Glutamatergic neuron (in vitro differentiated cells): ENCODE data around the gene ATP1B2. TPM values are rescaled to one million over a fixed set of nuclear protein-coding genes. Genes with fewer than 3 reads are reported as not detected.

Source experiments
- DNase-seq: peaks from one replicate; pipeline ENCODE4 v3.0.0; 2022
- H3K27ac Mint-ChIP-seq: one replicate; pipeline ENCODE4 v1.8.0; 2020; ENCODE audit warnings: mild to moderate bottlenecking, mixed read lengths, inconsistent platforms; ENCODE audit not compliant: unreplicated experiment
- H3K27me3 Mint-ChIP-seq: one replicate; pipeline ENCODE4 v1.8.0; 2020; ENCODE audit warnings: mild to moderate bottlenecking, moderate library complexity, mixed read lengths, inconsistent platforms; ENCODE audit not compliant: unreplicated experiment
- H3K36me3 Mint-ChIP-seq: one replicate; pipeline ENCODE4 v1.8.0; 2020; ENCODE audit warnings: mild to moderate bottlenecking, mixed read lengths, inconsistent platforms; ENCODE audit not compliant: unreplicated experiment
- H3K4me1 Mint-ChIP-seq: one replicate; pipeline ENCODE4 v1.8.0; 2020; ENCODE audit warnings: mild to moderate bottlenecking, low read depth, mixed read lengths, inconsistent platforms; ENCODE audit not compliant: unreplicated experiment
- H3K4me3 Mint-ChIP-seq: one replicate; pipeline ENCODE4 v1.8.0; 2020; ENCODE audit warnings: mild to moderate bottlenecking, mixed read lengths, inconsistent platforms; ENCODE audit not compliant: unreplicated experiment
- H3K9me3 Mint-ChIP-seq: one replicate; pipeline ENCODE4 v1.8.0; 2020; ENCODE audit warnings: mild to moderate bottlenecking, moderate library complexity, mixed read lengths, inconsistent platforms; ENCODE audit not compliant: unreplicated experiment
- total RNA-seq: library from RNA; stranded (reverse); fragmentation: NEBNext Ultra II Directional; extraction: Animal tissue kit (Norgen Biotek cat#: 25700); gene quantifications from one replicate; pipeline ENCODE4 v1.2.1, GENCODE V29; 2021; ENCODE audit not compliant: unreplicated experiment
- TF ChIP-seq, protein P1 (sequence below): fragments of 200-600 bp; sonication (generic); IDR thresholded peaks from one replicate; pipeline ENCODE4 v1.5.0; 2021; ENCODE audit not compliant: partially characterized antibody, unreplicated experiment

The ATP1B2 gene
- total RNA-seq, 1 donor from 2014 or later = 11.3 TPM

GRCh38 chr17:7697828-7698588, 47.3 kb downstream of the ATP1B2 start:
- no peaks in the 10 kb centered on the region for H3K36me3 Mint-ChIP-seq
- H3K27ac Mint-ChIP-seq = no peak overlapping the region
- peaks cover 1% of the 10 kb centered on the region for H3K27me3 Mint-ChIP-seq
- peaks cover 2% of the 10 kb centered on the region for H3K9me3 Mint-ChIP-seq
- H3K4me3 Mint-ChIP-seq = no peak overlapping the region
- no peaks in the 10 kb centered on the region for H3K4me1 Mint-ChIP-seq
- TF ChIP-seq, protein P1, sequence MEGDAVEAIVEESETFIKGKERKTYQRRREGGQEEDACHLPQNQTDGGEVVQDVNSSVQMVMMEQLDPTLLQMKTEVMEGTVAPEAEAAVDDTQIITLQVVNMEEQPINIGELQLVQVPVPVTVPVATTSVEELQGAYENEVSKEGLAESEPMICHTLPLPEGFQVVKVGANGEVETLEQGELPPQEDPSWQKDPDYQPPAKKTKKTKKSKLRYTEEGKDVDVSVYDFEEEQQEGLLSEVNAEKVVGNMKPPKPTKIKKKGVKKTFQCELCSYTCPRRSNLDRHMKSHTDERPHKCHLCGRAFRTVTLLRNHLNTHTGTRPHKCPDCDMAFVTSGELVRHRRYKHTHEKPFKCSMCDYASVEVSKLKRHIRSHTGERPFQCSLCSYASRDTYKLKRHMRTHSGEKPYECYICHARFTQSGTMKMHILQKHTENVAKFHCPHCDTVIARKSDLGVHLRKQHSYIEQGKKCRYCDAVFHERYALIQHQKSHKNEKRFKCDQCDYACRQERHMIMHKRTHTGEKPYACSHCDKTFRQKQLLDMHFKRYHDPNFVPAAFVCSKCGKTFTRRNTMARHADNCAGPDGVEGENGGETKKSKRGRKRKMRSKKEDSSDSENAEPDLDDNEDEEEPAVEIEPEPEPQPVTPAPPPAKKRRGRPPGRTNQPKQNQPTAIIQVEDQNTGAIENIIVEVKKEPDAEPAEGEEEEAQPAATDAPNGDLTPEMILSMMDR = no peak
- no peak for DNase-seq

DNA sequence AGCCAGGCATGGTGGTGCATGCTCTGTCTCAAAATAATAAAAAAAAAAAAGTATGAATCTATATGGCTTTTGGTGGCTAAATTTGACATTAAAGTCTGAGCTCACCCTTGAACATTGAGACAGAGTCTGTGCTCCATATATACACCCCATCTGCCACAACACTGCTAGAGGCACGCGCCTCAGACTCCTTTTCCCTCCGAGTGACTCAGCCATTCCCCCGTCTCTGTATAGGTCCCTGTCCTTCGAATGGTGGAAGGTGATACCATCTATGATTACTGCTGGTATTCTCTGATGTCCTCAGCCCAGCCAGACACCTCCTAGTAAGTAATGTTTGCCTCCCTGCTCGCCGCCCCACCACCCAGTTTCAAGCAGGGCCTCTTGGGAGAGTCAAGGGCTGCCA, 49.8 kb downstream of the ATP1B2 start:
- peaks cover 8% of the 10 kb centered on the region for H3K27me3 Mint-ChIP-seq
- peaks cover 8% of the 10 kb centered on the region for H3K4me1 Mint-ChIP-seq
- no peak for DNase-seq
- H3K36me3 Mint-ChIP-seq = no peaks in the 10 kb centered on the region
- TF ChIP-seq, protein P1 = no peak
- H3K4me3 Mint-ChIP-seq = no peak overlapping the region
- H3K27ac Mint-ChIP-seq = no peak overlapping the region
- peaks cover 2% of the 10 kb centered on the region for H3K9me3 Mint-ChIP-seq

DNA sequence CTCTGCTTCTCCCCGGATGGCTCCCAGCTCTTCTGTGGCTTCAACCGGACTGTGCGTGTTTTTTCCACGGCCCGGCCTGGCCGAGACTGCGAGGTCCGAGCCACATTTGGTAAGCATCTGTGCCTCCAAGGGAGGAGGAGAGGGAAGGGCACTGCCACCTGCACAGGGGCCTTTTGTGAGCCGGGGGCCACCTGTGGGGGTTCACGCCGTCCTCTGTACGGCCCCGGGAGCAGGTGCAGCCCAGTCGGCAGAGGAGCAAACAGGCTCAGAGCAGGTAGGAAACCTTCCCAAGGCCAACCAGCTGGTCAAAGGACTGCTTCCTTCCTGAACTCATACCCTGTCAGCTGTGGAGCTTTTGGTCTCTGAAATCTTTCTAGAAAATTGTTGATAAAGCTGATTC, 51.0 kb downstream of the ATP1B2 start:
- TF ChIP-seq, protein P1 = no peak
- Mint-ChIP-seq H3K4me3 (no peak overlapping the region), H3K27me3 (peaks cover 12% of the 10 kb centered on the region), H3K27ac (no peak overlapping the region), H3K4me1 (peaks cover 18% of the 10 kb centered on the region), H3K36me3 (no peaks in the 10 kb centered on the region), H3K9me3 (peaks cover 3% of the 10 kb centered on the region)
- DNase-seq = no peak

- H3K27ac Mint-ChIP-seq = no peak overlapping the region
- peaks cover 18% of the 10 kb centered on the region for H3K4me1 Mint-ChIP-seq
- no peak for DNase-seq
- TF ChIP-seq, protein P1 = no peak
- H3K27me3 Mint-ChIP-seq = peaks cover 18% of the 10 kb centered on the region
- H3K9me3 Mint-ChIP-seq = peaks cover 4% of the 10 kb centered on the region
- no peak overlapping the region for H3K4me3 Mint-ChIP-seq
- H3K36me3 Mint-ChIP-seq = no peaks in the 10 kb centered on the region
Measured at GRCh38 chr17:7702776-7703175, 52.0 kb downstream of the ATP1B2 start.
